Body of pancreas (tissue), 4 donors: ENCODE results near the gene ATF7IP. TPM values are rescaled to one million over a fixed set of nuclear protein-coding genes. Genes with fewer than 3 reads are reported as not detected.

Experiments used
- ATAC-seq: fragments of 150-250 bp; one replicate; pipeline ENCODE4 v1.9.1; 2016
- DNase-seq, 4 donors: peaks; one replicate each; pipeline ENCODE4 v3.0.0-alpha.2; 2019
- H3K27ac ChIP-seq, 4 donors: fragments of 200-600 bp; sonication (generic); 1 replicate in 3 of 4; 2 replicates in 1 of 4; pipeline versions ENCODE4 v1.5.1 to v1.6.1; 2016 to 2019; ENCODE audit warnings: mild to moderate bottlenecking in 1 of 4, mixed read lengths in 1 of 4, moderate library complexity in 1 of 4
- H3K27me3 ChIP-seq, 2 donors: fragments of 200-600 bp; sonication (generic); one replicate each; pipeline ENCODE4 v1.6.0; 2016; ENCODE audit warnings: mild to moderate bottlenecking in 1 of 2
- H3K36me3 ChIP-seq, 2 donors: fragments of 200-600 bp; sonication (generic); replicated peaks in 1 of 2; 2 replicates each; pipeline ENCODE4 v1.5.1; 2016; ENCODE audit warnings: low read depth in 2 of 2; ENCODE audit not compliant: insufficient read depth in 1 of 2
- H3K4me1 ChIP-seq: fragments of 200-600 bp; sonication (generic); one replicate; pipeline ENCODE4 v1.6.0; 2016
- H3K4me3 ChIP-seq, 2 donors: fragments of 200-600 bp; sonication (generic); 1 replicate in 1 of 2; 2 replicates in 1 of 2; pipeline ENCODE4 v1.5.1; 2016 to 2019
- H3K9me3 ChIP-seq, 3 donors: fragments of 200-600 bp; sonication (generic); 1 replicate in 2 of 3; 2 replicates in 1 of 3; pipeline ENCODE4 v1.5.1; 2016
- CTCF ChIP-seq, 7 experiments: fragments of 450-650 bp in 4 of 7; fragments of 200-600 bp in 3 of 7; sonication (generic) in 3 of 7; IDR thresholded peaks; one replicate each; pipeline ENCODE4 v1.5.1; 2016 to 2019; ENCODE audit warnings: antibody characterized with exemption in 7 of 7
- POLR2A ChIP-seq, 3 donors: fragments of 450-650 bp; IDR thresholded peaks; one replicate each; pipeline ENCODE4 v1.6.1; 2016; ENCODE audit warnings: antibody characterized with exemption in 3 of 3, mild to moderate bottlenecking in 2 of 3
- WGBS, 2 donors: methylation state at CpG; one replicate each; pipeline ENCODE4 v1.1.5; 2017; 5-methylcytosine and 5-hydroxymethylcytosine counted together
- intact Hi-C: fragments of 100-400 bp; cut with DNase I; formaldehyde crosslinking; loops from one replicate; pipeline ENCODE4 v1.15.1; 2023
- total RNA-seq, 2 donors: library from RNA; depleted of rRNA; stranded (reverse); fragments of >200 nt; gene quantifications; one replicate each; pipeline ENCODE4 v1.1.0, GENCODE V29; 2016

Gene ATF7IP
- total RNA-seq, 2 donors from 2014 or later = 37.6 to 80.8 TPM

DNA sequence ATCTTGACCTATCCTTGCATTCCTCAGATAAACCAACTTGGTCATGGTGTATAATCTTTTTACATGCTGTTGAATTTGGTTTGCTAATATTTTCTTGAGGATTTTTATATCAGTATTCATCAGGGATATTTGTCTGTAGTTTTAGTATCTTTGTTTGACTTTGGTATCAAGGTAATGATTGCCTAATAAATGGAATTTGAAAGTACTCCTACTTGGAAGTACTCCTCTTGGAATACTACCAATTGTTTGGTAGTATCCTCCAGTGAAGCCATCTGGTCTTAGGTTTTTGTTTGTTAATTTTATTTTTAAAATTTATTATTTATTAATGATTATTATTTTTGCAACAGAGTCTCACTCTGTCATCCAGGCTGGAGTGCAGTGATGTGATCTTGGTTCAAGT, 85.0 kb downstream of the ATF7IP start:
- TF ChIP-seq CTCF (IDR thresholded peaks at IDR 0.05) (no peak), POLR2A (IDR thresholded peaks at IDR 0.05) (no peak)
- no peak overlapping the region for H3K4me3 ChIP-seq
- no peaks in the 10 kb centered on the region for H3K9me3 ChIP-seq
- ATAC-seq (no peak), DNase-seq (no peak)
- intact Hi-C loops = no loop called here
- H3K36me3 ChIP-seq = peaks cover 0 to 8% of the 10 kb centered on the region in 2 donors
- H3K27me3 ChIP-seq = no peaks in the 10 kb centered on the region
- H3K4me1 ChIP-seq = no peaks in the 10 kb centered on the region
- no peak overlapping the region for H3K27ac ChIP-seq

- ATAC-seq = no peak
- Histone ChIP-seq H3K27ac (no peak overlapping the region), H3K4me1 (no peaks in the 10 kb centered on the region), H3K4me3 (no peak overlapping the region), H3K9me3 (no peaks in the 10 kb centered on the region), H3K27me3 (no peaks in the 10 kb centered on the region), H3K36me3 (peaks cover 0 to 7% of the 10 kb centered on the region in 2 donors)
- TF ChIP-seq POLR2A (IDR thresholded peaks at IDR 0.05) = no peak
- TF ChIP-seq CTCF (IDR thresholded peaks at IDR 0.05) = no peak
- 93% methylated on average over 4 of the region's 4 CpGs for WGBS, 2 donors
- no peak for DNase-seq
- intact Hi-C loops = no loop called here
Observed at GRCh38 chr12:14452336-14452735, 86.9 kb downstream of the ATF7IP start.

- TF ChIP-seq CTCF (IDR thresholded peaks at IDR 0.05) = no peak
- TF ChIP-seq POLR2A (IDR thresholded peaks at IDR 0.05) = no peak
- DNase-seq = no peak
- intact Hi-C loops = no loop called here
- ATAC-seq = no peak
- Histone ChIP-seq H3K4me1 (no peaks in the 10 kb centered on the region), H3K36me3 (peaks cover 0 to 2% of the 10 kb centered on the region in 2 donors), H3K9me3 (no peaks in the 10 kb centered on the region), H3K4me3 (no peak overlapping the region), H3K27ac (no peak overlapping the region), H3K27me3 (no peaks in the 10 kb centered on the region)
- 89% methylated on average over 1 of the region's 1 CpG for WGBS, 2 donors
Observed at GRCh38 chr12:14452865-14453264, 87.4 kb downstream of the ATF7IP start.

DNA sequence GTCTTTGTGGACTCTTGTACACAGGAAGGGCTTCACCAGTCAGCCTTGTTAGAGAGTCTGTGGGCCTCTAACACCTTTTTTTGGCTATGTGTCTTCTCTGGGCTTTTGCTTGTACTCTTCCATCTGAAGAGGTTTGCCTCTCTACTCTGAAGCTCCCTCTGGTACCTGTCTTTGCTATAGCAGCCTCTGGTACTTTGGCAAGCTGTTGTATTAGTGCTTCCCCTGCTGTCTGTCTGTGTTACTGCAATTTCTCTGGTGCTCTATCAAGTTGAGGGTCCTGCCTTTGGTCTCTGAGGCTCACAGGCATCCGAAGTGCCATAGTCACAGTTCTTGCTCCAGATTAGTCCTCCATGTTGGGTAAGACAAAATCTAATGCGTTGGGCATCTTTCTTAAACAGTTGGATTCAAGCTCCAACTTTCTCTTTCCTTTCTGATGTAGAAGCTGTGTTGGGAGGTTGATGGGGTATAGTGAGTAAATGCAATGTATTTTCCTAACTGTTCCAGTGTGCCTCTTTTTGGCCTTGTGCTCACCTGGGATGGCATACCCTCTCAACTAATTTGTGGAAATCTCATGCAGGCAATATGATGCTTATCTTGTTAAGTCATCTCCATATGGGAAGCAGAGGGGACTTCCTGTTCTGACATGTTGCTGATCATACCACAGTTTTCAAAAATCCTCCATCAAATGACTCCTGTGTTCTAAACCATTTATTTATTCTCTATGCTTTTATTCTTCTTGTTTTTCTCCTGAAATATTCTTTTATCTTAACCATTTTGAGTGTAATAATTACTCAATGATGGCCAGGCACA, 88.8 kb downstream of the ATF7IP start:
- H3K27ac ChIP-seq = no peak overlapping the region
- TF ChIP-seq CTCF (IDR thresholded peaks at IDR 0.05) (peak in 6 of 7 experiments; percentile 9 to 67 (median 54)), POLR2A (IDR thresholded peaks at IDR 0.05) (no peak)
- DNase-seq (peak in 2 of 4 donors; percentile 18 to 23), ATAC-seq (peak; percentile 52)
- no peaks in the 10 kb centered on the region for H3K4me1 ChIP-seq
- 67 to 82% methylated on average over 2 of the region's 2 CpGs for WGBS, 2 donors
- H3K27me3 ChIP-seq = no peaks in the 10 kb centered on the region
- intact Hi-C loops = no loop called here
- peaks cover 0 to 6% of the 10 kb centered on the region in 2 donors for H3K36me3 ChIP-seq
- no peaks in the 10 kb centered on the region for H3K9me3 ChIP-seq
- H3K4me3 ChIP-seq = no peak overlapping the region
